HG02870 (cell line): ENCODE data around the gene ICAM1.

Experiments
- ATAC-seq: cut with Tn5 transposase; IDR thresholded peaks from one replicate; pipeline ENCODE4 v1.9.1; 2021; ENCODE audit warnings: mild to moderate bottlenecking, moderate library complexity; ENCODE audit not compliant: unreplicated experiment

The ICAM1 gene

GRCh38 chr19:10292789-10293636, 22.1 kb downstream of the ICAM1 start:
- no peak for ATAC-seq

- ATAC-seq, result no peak
These were observed 22.9 kb downstream of the ICAM1 start for GRCh38 chr19:10293637-10294367.

GRCh38 chr19:10294368-10294697, 23.4 kb downstream of the ICAM1 start:
- no peak for ATAC-seq

- no peak for ATAC-seq
These were observed 24.5 kb downstream of the ICAM1 start for GRCh38 chr19:10295305-10295846.

- ATAC-seq, result no peak
These were observed 25.1 kb downstream of the ICAM1 start for GRCh38 chr19:10295847-10296591.

- no peak for ATAC-seq
These were observed 28.9 kb downstream of the ICAM1 start for GRCh38 chr19:10299545-10300458.

GRCh38 chr19:10305139-10305806, 34.4 kb downstream of the ICAM1 start:
- no peak for ATAC-seq

GRCh38 chr19:10306327-10306726, 35.4 kb downstream of the ICAM1 start:
- no peak for ATAC-seq

GRCh38 chr19:10309423-10309822, 38.5 kb downstream of the ICAM1 start, which contains the start of gene ZGLP1:
Gene ZGLP1, minus strand, starts transcription at chr19:10309815.
- ATAC-seq, result no peak

- ATAC-seq, result peak; percentile 54
These were observed 44.7 kb downstream of the ICAM1 start, which contains the start of gene FDX2 for GRCh38 chr19:10315335-10316214. Gene FDX2, minus strand, starts transcription at chr19:10316015. Its CDS starts 19 bp downstream, at chr19:10315996.

GRCh38 chr19:10316229-10317044, 45.5 kb downstream of the ICAM1 start:
- ATAC-seq, result no peak

- no peak for ATAC-seq
These were observed 46.3 kb downstream of the ICAM1 start for GRCh38 chr19:10317045-10317856.

- no peak for ATAC-seq
These were observed 47.0 kb downstream of the ICAM1 start for GRCh38 chr19:10317857-10318462.

- no peak for ATAC-seq
These were observed 48.1 kb downstream of the ICAM1 start for GRCh38 chr19:10318807-10319682.

- ATAC-seq, result no peak
These were observed 49.9 kb downstream of the ICAM1 start for GRCh38 chr19:10320602-10321416.
